ENCODE data around the gene IFI30. TPM values are rescaled to one million over a fixed set of nuclear protein-coding genes. Genes with fewer than 3 reads are reported as not detected.

Gene IFI30
- total and polyA plus RNA-seq, 2 experiments from 2014 or later, result 0.98 TPM; not detected in 1

DNA sequence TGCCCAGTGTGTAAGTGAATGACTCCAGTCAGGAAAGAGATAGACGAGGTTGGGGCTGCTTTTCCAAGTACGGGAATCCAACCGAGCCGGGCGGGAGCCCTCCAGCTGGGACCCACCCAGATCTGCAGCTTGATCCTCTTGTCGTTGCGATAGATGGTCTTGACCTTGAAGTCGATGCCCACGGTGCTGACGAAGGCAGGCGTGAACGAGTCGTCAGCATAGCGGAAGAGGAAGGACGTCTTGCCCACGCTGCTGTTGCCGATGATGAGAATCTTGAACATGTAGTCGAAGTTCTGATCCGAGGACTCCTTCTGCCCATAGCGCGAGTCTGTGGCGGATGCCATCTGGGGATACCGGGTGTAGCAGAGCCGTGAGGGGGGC, 28.8 kb downstream of the IFI30 start:
- H3K4me3 ChIP-seq, result no peak overlapping the region
- H3K27ac ChIP-seq, result no peak overlapping the region
- TF ChIP-seq, protein P1, sequence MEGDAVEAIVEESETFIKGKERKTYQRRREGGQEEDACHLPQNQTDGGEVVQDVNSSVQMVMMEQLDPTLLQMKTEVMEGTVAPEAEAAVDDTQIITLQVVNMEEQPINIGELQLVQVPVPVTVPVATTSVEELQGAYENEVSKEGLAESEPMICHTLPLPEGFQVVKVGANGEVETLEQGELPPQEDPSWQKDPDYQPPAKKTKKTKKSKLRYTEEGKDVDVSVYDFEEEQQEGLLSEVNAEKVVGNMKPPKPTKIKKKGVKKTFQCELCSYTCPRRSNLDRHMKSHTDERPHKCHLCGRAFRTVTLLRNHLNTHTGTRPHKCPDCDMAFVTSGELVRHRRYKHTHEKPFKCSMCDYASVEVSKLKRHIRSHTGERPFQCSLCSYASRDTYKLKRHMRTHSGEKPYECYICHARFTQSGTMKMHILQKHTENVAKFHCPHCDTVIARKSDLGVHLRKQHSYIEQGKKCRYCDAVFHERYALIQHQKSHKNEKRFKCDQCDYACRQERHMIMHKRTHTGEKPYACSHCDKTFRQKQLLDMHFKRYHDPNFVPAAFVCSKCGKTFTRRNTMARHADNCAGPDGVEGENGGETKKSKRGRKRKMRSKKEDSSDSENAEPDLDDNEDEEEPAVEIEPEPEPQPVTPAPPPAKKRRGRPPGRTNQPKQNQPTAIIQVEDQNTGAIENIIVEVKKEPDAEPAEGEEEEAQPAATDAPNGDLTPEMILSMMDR (IDR thresholded peaks at IDR 0.05; ENCODE audit: low read depth, low read length), result no peak
- H3K27me3 ChIP-seq, result no peaks in the 10 kb centered on the region
- peaks cover 10% of the 10 kb centered on the region for H3K4me1 ChIP-seq (ENCODE audit: low read depth)
- peaks cover 15% of the 10 kb centered on the region for H3K36me3 ChIP-seq
- DNase-seq (ENCODE audit: low read depth in 1 of 2, low spot score in 1 of 2), result no peak
- H3K9me3 ChIP-seq (ENCODE audit: low read depth), result no peaks in the 10 kb centered on the region

DNA sequence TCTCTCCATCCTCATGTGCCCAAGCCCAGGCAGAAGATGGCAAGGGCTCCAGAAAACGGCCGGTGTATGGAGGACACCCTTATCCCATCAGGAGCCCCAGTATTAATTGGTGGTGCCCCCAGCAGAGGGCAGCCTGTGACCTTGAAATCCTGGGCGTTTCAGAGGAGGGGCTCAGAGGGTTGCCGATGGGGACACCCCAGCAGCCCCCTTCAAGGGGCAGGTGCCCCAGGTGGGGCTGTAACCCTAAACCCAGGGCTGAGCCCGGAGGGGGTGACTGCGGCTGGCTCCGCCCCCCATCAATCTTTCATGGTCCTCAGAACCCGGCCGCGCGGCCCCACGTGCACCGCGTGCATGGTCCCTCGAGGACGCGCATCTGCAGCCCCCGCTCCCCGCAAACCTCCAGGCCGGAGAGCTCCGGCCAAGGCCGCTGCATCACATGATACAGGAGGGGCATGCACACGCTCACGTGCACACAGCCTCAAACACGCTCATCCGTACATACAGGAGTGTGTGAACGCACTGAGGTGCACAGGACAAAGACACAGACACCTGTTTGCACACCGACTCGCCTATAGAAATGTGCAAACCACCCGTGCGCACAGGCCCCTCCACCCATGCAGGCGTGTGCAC, 29.3 kb downstream of the IFI30 start:
- Histone ChIP-seq H3K27ac (no peak overlapping the region), H3K4me3 (peak overlapping the region; percentile 60), H3K9me3 (ENCODE audit: low read depth) (no peaks in the 10 kb centered on the region), H3K27me3 (no peaks in the 10 kb centered on the region), H3K36me3 (peaks cover 15% of the 10 kb centered on the region), H3K4me1 (ENCODE audit: low read depth) (peaks cover 10% of the 10 kb centered on the region)
- DNase-seq (ENCODE audit: low read depth in 1 of 2, low spot score in 1 of 2), result peak; percentile 29 to 42
- TF ChIP-seq, protein P1 (IDR thresholded peaks at IDR 0.05; ENCODE audit: low read depth, low read length), result peak; percentile 23

DNA sequence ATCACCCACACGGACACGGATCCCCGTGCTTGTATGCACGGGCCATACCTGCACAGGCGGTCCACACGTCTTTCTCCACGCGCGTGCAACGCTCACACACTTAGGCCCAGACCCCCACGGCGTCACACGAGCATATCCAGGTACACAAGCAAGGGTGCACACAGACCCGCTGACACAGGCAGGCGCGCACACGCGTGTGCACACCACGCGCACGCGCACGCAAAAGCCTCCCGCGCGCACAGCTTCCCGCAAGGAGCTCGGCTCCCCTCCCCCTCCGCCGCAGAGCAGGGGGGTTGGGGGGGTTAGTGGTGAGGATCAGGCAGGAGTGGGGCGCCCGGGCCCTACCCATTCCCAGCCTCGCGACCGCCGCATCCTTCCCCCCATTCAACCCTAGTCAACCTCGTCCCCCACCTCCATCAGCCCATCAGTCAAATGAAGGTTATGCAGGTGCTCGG, 29.8 kb downstream of the IFI30 start:
- TF ChIP-seq, protein P1 (IDR thresholded peaks at IDR 0.05; ENCODE audit: low read depth, low read length), result no peak

DNA sequence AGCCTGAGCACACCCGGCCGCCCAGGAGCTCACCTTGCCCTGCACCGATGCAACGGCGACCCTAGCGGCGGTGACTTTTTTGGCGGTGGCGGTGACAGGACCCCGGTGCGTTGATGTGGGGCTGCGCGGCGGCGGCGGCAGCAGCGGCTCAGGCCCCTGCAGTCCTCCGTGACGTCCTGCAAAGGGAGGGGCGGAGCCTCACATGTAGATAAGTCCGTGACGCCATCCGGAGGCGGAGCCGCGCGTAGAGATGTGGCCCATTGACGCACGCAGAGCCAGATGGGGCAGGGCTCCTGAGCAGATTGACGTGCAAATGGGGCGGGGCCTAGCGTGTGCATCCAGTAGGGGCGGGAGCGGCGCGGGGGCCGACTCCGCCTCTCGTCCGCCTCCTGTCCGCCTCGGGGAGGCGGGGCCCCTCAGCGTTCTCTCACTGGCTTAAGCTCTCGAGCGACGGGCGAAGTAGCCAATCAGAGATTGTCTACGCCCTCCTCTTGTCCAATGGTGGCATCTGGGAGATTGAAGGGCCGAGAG, 30.3 kb downstream of the IFI30 start, which contains the start of gene RAB3A:
Gene RAB3A, minus strand, starts transcription at position 180 of the 531 bp plus-strand sequence. CDS start 1,302 bp downstream, outside the sequence.
- H3K9me3 ChIP-seq (ENCODE audit: low read depth), result no peaks in the 10 kb centered on the region
- peak; percentile 100 for DNase-seq (ENCODE audit: low read depth in 1 of 2, low spot score in 1 of 2)
- H3K36me3 ChIP-seq, result peaks cover 10% of the 10 kb centered on the region
- TF ChIP-seq, protein P1 (IDR thresholded peaks at IDR 0.05; ENCODE audit: low read depth, low read length), result no peak
- H3K4me1 ChIP-seq (ENCODE audit: low read depth), result peaks cover 10% of the 10 kb centered on the region
- no peaks in the 10 kb centered on the region for H3K27me3 ChIP-seq
- H3K4me3 ChIP-seq, result peak within 1 kb of the TSS; percentile 60
- peak within 1 kb of the TSS; percentile 94 for H3K27ac ChIP-seq

More for the DNA sequence above, 29.8 kb downstream of the IFI30 start:
- Histone ChIP-seq H3K36me3 (peaks cover 12% of the 10 kb centered on the region), H3K27ac (no peak overlapping the region), H3K4me3 (peak overlapping the region; percentile 60), H3K27me3 (no peaks in the 10 kb centered on the region), H3K4me1 (ENCODE audit: low read depth) (peaks cover 10% of the 10 kb centered on the region), H3K9me3 (ENCODE audit: low read depth) (no peaks in the 10 kb centered on the region)
- peak in 1 of 2 donors; percentile 22 for DNase-seq (ENCODE audit: low read depth in 1 of 2, low spot score in 1 of 2)

DNA sequence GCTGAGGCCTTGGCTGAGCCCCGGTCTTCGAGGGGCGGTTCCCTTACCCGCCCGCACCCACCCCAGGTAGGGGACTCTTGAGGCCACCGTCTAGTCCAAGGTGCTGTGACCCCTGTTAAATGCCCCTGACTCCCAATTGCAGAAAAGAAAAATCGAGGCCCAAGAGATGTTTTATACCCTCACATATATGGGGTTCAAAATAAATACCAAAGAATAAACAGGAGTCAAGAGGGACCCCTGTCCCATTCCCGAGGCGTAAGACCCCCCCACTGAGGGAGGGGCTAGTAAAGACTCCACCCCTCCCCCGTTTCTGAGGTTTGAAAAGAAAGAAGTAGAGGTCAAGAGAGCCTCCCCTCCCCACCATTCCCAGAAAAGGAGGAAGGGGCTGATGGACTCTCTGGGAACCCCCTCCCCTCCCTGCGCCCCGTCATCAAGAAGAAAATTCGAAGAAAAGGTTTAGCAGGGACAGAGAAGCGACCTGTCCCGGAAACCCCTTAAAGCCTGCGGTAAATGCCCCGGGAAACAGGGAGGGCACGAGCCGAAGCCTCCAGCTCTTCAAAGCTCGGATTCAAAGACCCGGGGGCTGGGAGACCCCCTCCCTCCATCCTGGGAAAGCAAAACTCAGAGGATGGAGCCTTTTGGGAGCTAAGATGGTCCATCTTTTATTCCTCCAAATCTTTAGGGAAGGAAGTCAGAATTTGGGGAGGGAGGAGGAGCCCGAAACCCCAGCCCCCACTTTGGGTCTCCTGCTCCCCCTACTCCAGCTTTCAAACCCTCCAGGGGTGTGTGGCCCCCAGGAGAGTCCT, 31.0 kb downstream of the IFI30 start:
- H3K27ac ChIP-seq, result peak overlapping the region; percentile 94
- TF ChIP-seq, protein P1 (IDR thresholded peaks at IDR 0.05; ENCODE audit: low read depth, low read length), result no peak
- H3K36me3 ChIP-seq, result peaks cover 9% of the 10 kb centered on the region
- peaks cover 10% of the 10 kb centered on the region for H3K4me1 ChIP-seq (ENCODE audit: low read depth)
- H3K9me3 ChIP-seq (ENCODE audit: low read depth), result no peaks in the 10 kb centered on the region
- peak overlapping the region; percentile 56 for H3K4me3 ChIP-seq
- H3K27me3 ChIP-seq, result no peaks in the 10 kb centered on the region
- peak in 1 of 2 donors; percentile 84 for DNase-seq (ENCODE audit: low read depth in 1 of 2, low spot score in 1 of 2)
